HCT116 (cell line): Measurements from ENCODE around the gene FNDC3A. TPM values are rescaled to one million over a fixed set of nuclear protein-coding genes. Genes with fewer than 3 reads are reported as not detected.

Experiments used
- ATAC-seq: fragments of 200-7000 bp; cut with Tn5 transposase; 2 replicates; pipeline ENCODE4 v1.9.1; 2020; ENCODE audit warnings: mild to moderate bottlenecking, moderate library complexity
- BruUV-seq: library from RNA; stranded (reverse); fragments of 400-500 nt; replicated peaks from 2 replicates; lab custom pipeline; 2021; lab: Mats Ljungman, UMichigan
- CTCF ChIA-PET: fragments of 300-600 bp; sonication (Branson Sonifier 250); formaldehyde crosslinking; loops from one replicate; lab custom pipeline; 2021; ENCODE audit warnings: antibody characterized with exemption; lab: Charles Lee
- POLR2A ChIA-PET: fragments of 300-600, 350-600 bp; sonication (Branson Sonifier 250); formaldehyde crosslinking; loops from one replicate; lab custom pipeline; 2021; ENCODE audit warnings: antibody characterized with exemption; lab: Charles Lee
- RAD21 ChIA-PET, 2 experiments: fragments of 300-600 bp; sonication (Branson Sonifier 250); formaldehyde crosslinking; loops; one replicate each; lab custom pipeline; 2023; ENCODE audit warnings: low total read pairs in 2 of 2; ENCODE audit not compliant: uncharacterized antibody in 2 of 2, unreplicated experiment in 2 of 2, low non-redundant PET in 1 of 2; lab: Charles Lee
- DNase-seq: peaks from one replicate; pipeline ENCODE4 v3.0.0-alpha.2; 2010; ENCODE audit warnings: low read depth, low spot score
- H2AFZ ChIP-seq: fragments of 200-600 bp; shearing (Covaris generic), sonication (generic); 2 replicates; pipeline ENCODE4 v1.6.1; 2017; ENCODE audit warnings: low read depth, mixed run types, mixed read lengths, antibody characterized with exemption, low read length; ENCODE audit not compliant: poor library complexity, severe bottlenecking
- H3K27ac ChIP-seq: 2 replicates; pipeline ENCODE4 v1.5.1; 2012; ENCODE audit warnings: low read depth, low read length
- H3K27me3 ChIP-seq: fragments of 200-600 bp; sonication (generic); 2 replicates; pipeline ENCODE4 v1.6.1; 2016; ENCODE audit warnings: mixed run types, low read length, mixed read lengths; ENCODE audit not compliant: insufficient read depth
- H3K36me3 ChIP-seq, 2 experiments: fragments of 200-500 bp in 1 of 2; fragments of 200-600 bp in 1 of 2; sonication (Bioruptor generic) in 1 of 2; sonication (generic) in 1 of 2; 2 replicates each; pipeline versions ENCODE4 v1.5.1 to v1.6.1; 2014 to 2016; ENCODE audit warnings: low read length in 2 of 2, inconsistent platforms in 1 of 2, mixed read lengths in 1 of 2, mixed run types in 1 of 2; ENCODE audit not compliant: insufficient read depth in 2 of 2, control insufficient read depth in 1 of 2
- H3K4me1 ChIP-seq, 2 experiments: fragments of 200-600 bp in 1 of 2; sonication (generic) in 1 of 2; 2 replicates each; pipeline versions ENCODE4 v1.5.1 to v1.6.1; 2012 to 2017; ENCODE audit warnings: low read length in 2 of 2, inconsistent platforms in 1 of 2, mild to moderate bottlenecking in 1 of 2, mixed read lengths in 1 of 2, mixed run types in 1 of 2, moderate library complexity in 1 of 2; ENCODE audit not compliant: insufficient read depth in 2 of 2, control insufficient read depth in 1 of 2
- H3K4me2 ChIP-seq: fragments of 200-600 bp; sonication (generic); 2 replicates; pipeline ENCODE4 v1.6.1; 2017; ENCODE audit warnings: mixed run types, low read length, mixed read lengths
- H3K4me3 ChIP-seq, 2 experiments: fragments of 200-600 bp in 1 of 2; sonication (generic) in 1 of 2; replicated peaks in 1 of 2; 2 replicates each; pipeline ENCODE4 v1.5.1; 2011 to 2016; ENCODE audit warnings: low read length in 2 of 2, control low read depth in 1 of 2, low read depth in 1 of 2, mild to moderate bottlenecking in 1 of 2, mixed read lengths in 1 of 2, mixed run types in 1 of 2
- H3K79me2 ChIP-seq: fragments of 200-600 bp; sonication (generic); 2 replicates; pipeline ENCODE4 v1.6.1; 2017; ENCODE audit warnings: mild to moderate bottlenecking, mixed run types, low read length, moderate library complexity, mixed read lengths; ENCODE audit not compliant: insufficient read depth
- H3K9ac ChIP-seq: fragments of 200-600 bp; sonication (generic); 2 replicates; pipeline ENCODE4 v1.6.1; 2016; ENCODE audit warnings: low read length, mixed read lengths
- H3K9me2 ChIP-seq: fragments of 200-600 bp; sonication (generic), shearing (Covaris generic); 2 replicates; pipeline ENCODE4 v1.6.1; 2017; ENCODE audit warnings: mixed run types, mild to moderate bottlenecking, moderate library complexity; ENCODE audit not compliant: insufficient read depth
- H3K9me3 ChIP-seq, 2 experiments: fragments of 200-500 bp in 1 of 2; fragments of 200-600 bp in 1 of 2; sonication (Bioruptor generic) in 1 of 2; sonication (generic) in 1 of 2; 2 replicates each; pipeline ENCODE4 v1.6.1; 2014 to 2017; ENCODE audit warnings: low read length in 2 of 2, mixed read lengths in 2 of 2, inconsistent platforms in 1 of 2, low read depth in 1 of 2, mild to moderate bottlenecking in 1 of 2, mixed run types in 1 of 2, moderate library complexity in 1 of 2; ENCODE audit not compliant: control insufficient read depth in 1 of 2, insufficient read depth in 1 of 2
- H4K20me1 ChIP-seq: fragments of 200-600 bp; sonication (generic), shearing (Covaris generic); 2 replicates; pipeline ENCODE4 v1.6.1; 2017; ENCODE audit warnings: mixed run types, mild to moderate bottlenecking, moderate library complexity; ENCODE audit not compliant: insufficient read depth
- ELF1 ChIP-seq: IDR thresholded peaks from 2 replicates; pipeline ENCODE4 v1.6.1; 2012; ENCODE audit warnings: low read depth, borderline replicate concordance
- EZH2phosphoT487 ChIP-seq: fragments of 200-600 bp; IDR thresholded peaks from 2 replicates; pipeline ENCODE4 v1.6.1; 2018; ENCODE audit warnings: antibody characterized with exemption, borderline replicate concordance
- FOSL1 ChIP-seq: IDR thresholded peaks from 2 replicates; pipeline ENCODE4 v1.6.1; 2012; ENCODE audit warnings: low read depth
- MAX ChIP-seq: IDR thresholded peaks from 2 replicates; pipeline ENCODE4 v1.6.1; 2012
- POLR2A ChIP-seq: IDR thresholded peaks from 2 replicates; pipeline ENCODE4 v1.7.0; 2011; ENCODE audit warnings: borderline replicate concordance; ENCODE audit not compliant: insufficient read depth, insufficient read length; ENCODE audit errors: extremely low read depth
- POLR2AphosphoS5 ChIP-seq: IDR thresholded peaks from 2 replicates; pipeline ENCODE4 v1.6.1; 2011; ENCODE audit warnings: mild to moderate bottlenecking, low read depth, low read length, moderate library complexity
- SIN3A ChIP-seq: IDR thresholded peaks from 2 replicates; pipeline ENCODE4 v1.6.1; 2012; ENCODE audit warnings: low read depth
- SP1 ChIP-seq: IDR thresholded peaks from 2 replicates; pipeline ENCODE4 v1.6.1; 2012; ENCODE audit warnings: low read depth
- TCF7L2 ChIP-seq: IDR thresholded peaks from 2 replicates; pipeline ENCODE4 v1.7.0; 2011; ENCODE audit warnings: borderline replicate concordance, inconsistent platforms; ENCODE audit not compliant: insufficient read depth, insufficient read length; ENCODE audit errors: extremely low read depth
- YY1 ChIP-seq: IDR thresholded peaks from 2 replicates; pipeline ENCODE4 v1.6.1; 2011; ENCODE audit warnings: low read length, low read depth, moderate library complexity, mild to moderate bottlenecking; ENCODE audit not compliant: insufficient replicate concordance; ENCODE audit errors: extremely low read depth
- intact Hi-C: fragments of 100-400 bp; cut with micrococcal nuclease; formaldehyde crosslinking; loops from 2 replicates; pipeline ENCODE4 v1.10.0; 2022
- total RNA-seq: library from RNA; stranded (reverse); gene quantifications from one replicate; pipeline ENCODE4 v1.2.1, GENCODE V29; 2021; ENCODE audit not compliant: unreplicated experiment
- TF ChIP-seq, protein P1 (sequence below): IDR thresholded peaks from 2 replicates; pipeline ENCODE4 v1.6.1; 2012
- TF ChIP-seq, protein P2 (sequence below): IDR thresholded peaks from 2 replicates; pipeline ENCODE4 v1.6.1; 2012; ENCODE audit warnings: low read depth

The FNDC3A gene
- total RNA-seq, 1 experiment from 2014 or later = 30.5 TPM

GRCh38 chr13:49241296-49241695 lies 265.6 kb downstream of the FNDC3A start:
- RAD21 ChIA-PET = no interaction called here
- no peak overlapping the region for H3K4me3 ChIP-seq
- H3K9me3 ChIP-seq = no peaks in the 10 kb centered on the region
- no peak overlapping the region for H3K27ac ChIP-seq
- peaks cover 9% of the 10 kb centered on the region; the same call in 1 of the 2 replicates for H3K27me3 ChIP-seq
- CTCF ChIA-PET = no interaction called here
- H4K20me1 ChIP-seq = no peaks in the 10 kb centered on the region
- DNase-seq (no peak), ATAC-seq (no peak)
- TF ChIP-seq, protein P1, sequence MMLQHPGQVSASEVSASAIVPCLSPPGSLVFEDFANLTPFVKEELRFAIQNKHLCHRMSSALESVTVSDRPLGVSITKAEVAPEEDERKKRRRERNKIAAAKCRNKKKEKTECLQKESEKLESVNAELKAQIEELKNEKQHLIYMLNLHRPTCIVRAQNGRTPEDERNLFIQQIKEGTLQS = no peak
- no peak for TF ChIP-seq POLR2AphosphoS5
- no peak for TF ChIP-seq TCF7L2
- TF ChIP-seq ELF1 = no peak
- TF ChIP-seq MAX = no peak
- no peak for TF ChIP-seq FOSL1
- TF ChIP-seq EZH2phosphoT487 = no peak
- no peak for TF ChIP-seq SIN3A
- no peak for TF ChIP-seq SP1
- TF ChIP-seq POLR2A = no peak
- TF ChIP-seq, protein P2, sequence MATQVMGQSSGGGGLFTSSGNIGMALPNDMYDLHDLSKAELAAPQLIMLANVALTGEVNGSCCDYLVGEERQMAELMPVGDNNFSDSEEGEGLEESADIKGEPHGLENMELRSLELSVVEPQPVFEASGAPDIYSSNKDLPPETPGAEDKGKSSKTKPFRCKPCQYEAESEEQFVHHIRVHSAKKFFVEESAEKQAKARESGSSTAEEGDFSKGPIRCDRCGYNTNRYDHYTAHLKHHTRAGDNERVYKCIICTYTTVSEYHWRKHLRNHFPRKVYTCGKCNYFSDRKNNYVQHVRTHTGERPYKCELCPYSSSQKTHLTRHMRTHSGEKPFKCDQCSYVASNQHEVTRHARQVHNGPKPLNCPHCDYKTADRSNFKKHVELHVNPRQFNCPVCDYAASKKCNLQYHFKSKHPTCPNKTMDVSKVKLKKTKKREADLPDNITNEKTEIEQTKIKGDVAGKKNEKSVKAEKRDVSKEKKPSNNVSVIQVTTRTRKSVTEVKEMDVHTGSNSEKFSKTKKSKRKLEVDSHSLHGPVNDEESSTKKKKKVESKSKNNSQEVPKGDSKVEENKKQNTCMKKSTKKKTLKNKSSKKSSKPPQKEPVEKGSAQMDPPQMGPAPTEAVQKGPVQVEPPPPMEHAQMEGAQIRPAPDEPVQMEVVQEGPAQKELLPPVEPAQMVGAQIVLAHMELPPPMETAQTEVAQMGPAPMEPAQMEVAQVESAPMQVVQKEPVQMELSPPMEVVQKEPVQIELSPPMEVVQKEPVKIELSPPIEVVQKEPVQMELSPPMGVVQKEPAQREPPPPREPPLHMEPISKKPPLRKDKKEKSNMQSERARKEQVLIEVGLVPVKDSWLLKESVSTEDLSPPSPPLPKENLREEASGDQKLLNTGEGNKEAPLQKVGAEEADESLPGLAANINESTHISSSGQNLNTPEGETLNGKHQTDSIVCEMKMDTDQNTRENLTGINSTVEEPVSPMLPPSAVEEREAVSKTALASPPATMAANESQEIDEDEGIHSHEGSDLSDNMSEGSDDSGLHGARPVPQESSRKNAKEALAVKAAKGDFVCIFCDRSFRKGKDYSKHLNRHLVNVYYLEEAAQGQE = no peak
- no peak for TF ChIP-seq YY1
- no peak overlapping the region for H3K9ac ChIP-seq
- H2AFZ ChIP-seq = no peak overlapping the region
- POLR2A ChIA-PET = no interaction called here
- H3K79me2 ChIP-seq = no peaks in the 10 kb centered on the region
- H3K4me1 ChIP-seq = no peaks in the 10 kb centered on the region
- intact Hi-C loops = no loop called here
- no peaks in the 10 kb centered on the region for H3K9me2 ChIP-seq
- no TSS peak for BruUV-seq
- H3K4me2 ChIP-seq = no peak overlapping the region
- no peaks in the 10 kb centered on the region for H3K36me3 ChIP-seq
